ENCODE measurements around the gene LGALS1.
"Not testable (repeated sequence)": the region's sequence is repeated elsewhere in the genome, so short reads cannot be mapped to it uniquely, and the experiment has no call there.

The LGALS1 gene

DNA sequence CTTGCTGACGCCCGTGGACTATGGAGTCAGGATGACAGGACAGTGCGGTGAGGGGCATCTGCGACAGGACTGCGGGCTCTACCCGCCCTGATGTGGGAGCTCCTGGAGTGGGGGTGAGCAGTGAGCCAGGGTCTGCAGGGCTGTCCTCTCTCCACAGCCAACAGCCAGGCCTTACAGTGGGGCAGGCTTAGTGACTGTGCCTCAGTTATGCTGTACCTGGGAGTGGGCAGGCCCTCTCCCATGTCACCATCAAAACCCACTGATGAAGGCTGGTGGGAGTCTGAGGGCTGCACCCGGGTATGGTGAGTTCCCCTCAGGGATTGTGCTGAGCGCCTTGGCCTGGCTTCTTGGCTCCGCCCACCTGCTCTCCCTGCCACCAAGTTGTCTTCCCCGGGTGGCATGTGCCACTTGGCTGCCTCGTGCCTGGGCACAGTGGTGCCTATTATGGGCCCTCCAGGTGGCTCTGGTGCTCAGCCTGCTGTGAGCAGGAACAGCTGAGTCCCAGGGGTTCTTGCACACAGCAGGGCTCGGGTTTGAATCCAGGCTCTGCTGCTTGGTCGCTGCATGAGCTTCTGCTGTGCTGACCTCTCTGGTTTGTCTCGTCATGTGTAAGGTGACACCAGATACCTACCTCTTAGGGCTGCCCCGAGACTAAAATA lies 17.3 kb downstream of the LGALS1 start:
- TF ChIP-seq SPI1 (IDR thresholded peaks at IDR 0.05; ENCODE audit: borderline replicate concordance, low read depth) (no peak), GABPA (IDR thresholded peaks at IDR 0.05; ENCODE audit: low read depth) (no peak)
- TF ChIP-seq, protein P1, sequence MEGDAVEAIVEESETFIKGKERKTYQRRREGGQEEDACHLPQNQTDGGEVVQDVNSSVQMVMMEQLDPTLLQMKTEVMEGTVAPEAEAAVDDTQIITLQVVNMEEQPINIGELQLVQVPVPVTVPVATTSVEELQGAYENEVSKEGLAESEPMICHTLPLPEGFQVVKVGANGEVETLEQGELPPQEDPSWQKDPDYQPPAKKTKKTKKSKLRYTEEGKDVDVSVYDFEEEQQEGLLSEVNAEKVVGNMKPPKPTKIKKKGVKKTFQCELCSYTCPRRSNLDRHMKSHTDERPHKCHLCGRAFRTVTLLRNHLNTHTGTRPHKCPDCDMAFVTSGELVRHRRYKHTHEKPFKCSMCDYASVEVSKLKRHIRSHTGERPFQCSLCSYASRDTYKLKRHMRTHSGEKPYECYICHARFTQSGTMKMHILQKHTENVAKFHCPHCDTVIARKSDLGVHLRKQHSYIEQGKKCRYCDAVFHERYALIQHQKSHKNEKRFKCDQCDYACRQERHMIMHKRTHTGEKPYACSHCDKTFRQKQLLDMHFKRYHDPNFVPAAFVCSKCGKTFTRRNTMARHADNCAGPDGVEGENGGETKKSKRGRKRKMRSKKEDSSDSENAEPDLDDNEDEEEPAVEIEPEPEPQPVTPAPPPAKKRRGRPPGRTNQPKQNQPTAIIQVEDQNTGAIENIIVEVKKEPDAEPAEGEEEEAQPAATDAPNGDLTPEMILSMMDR (IDR thresholded peaks at IDR 0.05; ENCODE audit: insufficient read depth, low read length): no peak
- Histone ChIP-seq H3K27me3 (ENCODE audit: insufficient read depth, poor library complexity, severe bottlenecking) (no peaks in the 10 kb centered on the region), H3K4me3 (replicated peaks; ENCODE audit: insufficient read depth, low read length) (no peak overlapping the region), H3K27ac (replicated peaks) (no peak overlapping the region)
- no peak for DNase-seq (ENCODE audit: low read depth in 1 of 2, low spot score in 1 of 2)

DNA sequence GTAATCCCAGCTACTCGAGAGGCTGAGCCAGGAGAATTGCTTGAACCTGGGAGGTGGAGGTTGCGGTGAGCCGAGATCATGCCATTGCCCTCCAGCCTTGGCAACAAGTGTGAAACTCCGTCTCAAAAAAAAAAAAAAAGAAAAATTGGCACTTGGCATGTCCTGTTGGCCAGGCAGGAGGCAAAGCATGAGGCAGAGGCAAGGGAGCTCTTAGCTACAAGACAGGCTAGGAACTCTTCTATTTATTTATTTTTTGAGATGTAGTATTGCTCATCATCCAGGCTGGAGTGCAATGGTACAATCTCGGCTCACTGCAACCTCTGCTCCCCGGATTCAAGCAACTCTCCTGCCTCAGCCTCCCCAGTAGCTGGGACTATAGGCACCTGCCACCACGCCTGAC lies 18.7 kb downstream of the LGALS1 start:
- not testable (repeated sequence) for H3K4me3 ChIP-seq (replicated peaks; ENCODE audit: insufficient read depth, low read length); H3K27ac ChIP-seq (replicated peaks); H3K27me3 ChIP-seq (ENCODE audit: insufficient read depth, poor library complexity, severe bottlenecking); DNase-seq (ENCODE audit: low read depth in 1 of 2, low spot score in 1 of 2)

DNA sequence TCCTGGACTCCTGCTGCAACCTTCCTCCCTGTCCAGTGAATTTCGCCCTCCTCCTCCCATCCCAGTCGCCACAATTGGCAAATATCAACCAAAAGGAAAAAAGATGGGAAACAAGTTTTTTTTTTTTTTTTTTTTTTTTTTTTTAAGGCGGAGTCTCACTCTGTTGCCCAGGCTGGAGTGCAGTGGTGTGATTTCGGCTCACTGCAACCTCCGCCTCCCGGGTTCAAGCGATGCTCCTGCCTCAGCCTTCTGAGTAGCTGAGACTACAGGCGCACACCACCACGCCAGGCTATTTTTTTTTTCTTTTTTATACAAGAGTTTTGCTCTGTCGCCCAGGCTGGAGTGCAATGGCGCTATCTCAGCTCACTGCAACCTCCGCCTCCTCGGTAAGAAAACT lies 20.8 kb downstream of the LGALS1 start:
- H3K27me3 ChIP-seq (ENCODE audit: insufficient read depth, poor library complexity, severe bottlenecking); H3K4me3 ChIP-seq (replicated peaks; ENCODE audit: insufficient read depth, low read length); H3K27ac ChIP-seq (replicated peaks); DNase-seq (ENCODE audit: low read depth in 1 of 2, low spot score in 1 of 2): not testable (repeated sequence)

DNA sequence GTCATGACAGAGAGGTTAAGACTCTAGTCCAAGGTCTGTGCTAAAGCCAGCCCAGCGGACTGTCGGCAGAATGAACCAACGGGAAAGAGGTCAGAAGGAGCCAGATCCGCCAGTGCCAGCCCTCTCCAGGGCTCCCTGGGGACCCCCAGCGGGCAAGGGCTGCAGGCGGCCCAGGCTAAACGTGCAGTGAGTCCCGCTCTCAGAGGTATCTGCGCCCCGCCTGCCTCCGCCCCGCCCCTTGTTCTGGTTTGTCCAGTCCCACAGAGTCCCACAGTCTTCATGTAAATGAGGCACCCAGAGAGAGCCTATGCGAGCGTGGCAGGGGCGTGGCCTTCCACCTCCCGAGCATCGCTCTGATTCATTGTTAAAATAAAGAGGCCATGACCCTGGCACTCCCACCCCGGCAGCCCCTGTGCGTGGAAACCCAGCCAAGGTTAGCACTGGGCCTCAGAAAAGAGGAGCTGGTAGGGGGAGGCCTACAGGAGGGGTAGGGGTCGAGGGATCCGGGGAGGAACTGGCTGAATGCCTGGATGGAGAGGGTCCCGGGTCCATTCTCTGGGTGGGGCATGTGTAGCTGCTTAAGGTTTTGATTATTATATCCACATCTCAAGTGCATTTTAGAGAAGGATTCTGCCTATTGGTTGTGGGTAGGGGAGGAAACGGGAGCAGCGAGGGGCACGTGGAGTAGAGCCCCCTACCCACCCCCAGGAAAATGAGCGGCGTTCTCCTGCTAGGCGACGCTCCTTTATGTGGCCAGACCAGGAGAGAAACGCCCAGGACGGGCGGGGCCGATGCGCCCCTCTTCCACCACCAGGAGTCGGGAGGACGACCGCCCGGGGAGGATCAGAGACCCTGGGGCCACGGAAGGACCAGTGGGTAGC lies 21.5 kb downstream of the LGALS1 start, which contains the start of gene TRIOBP:
TSS of gene TRIOBP (plus strand) at position 392 of the 881 bp plus-strand sequence. CDS start 4,318 bp downstream, outside the sequence.
- Histone ChIP-seq H3K27me3 (ENCODE audit: insufficient read depth, poor library complexity, severe bottlenecking) (no peaks in the 10 kb centered on the region), H3K4me3 (replicated peaks; ENCODE audit: insufficient read depth, low read length) (no peak within 1 kb of the TSS), H3K27ac (replicated peaks) (no peak within 1 kb of the TSS)
- DNase-seq (ENCODE audit: low read depth in 1 of 2, low spot score in 1 of 2): no peak
- TF ChIP-seq, protein P2, sequence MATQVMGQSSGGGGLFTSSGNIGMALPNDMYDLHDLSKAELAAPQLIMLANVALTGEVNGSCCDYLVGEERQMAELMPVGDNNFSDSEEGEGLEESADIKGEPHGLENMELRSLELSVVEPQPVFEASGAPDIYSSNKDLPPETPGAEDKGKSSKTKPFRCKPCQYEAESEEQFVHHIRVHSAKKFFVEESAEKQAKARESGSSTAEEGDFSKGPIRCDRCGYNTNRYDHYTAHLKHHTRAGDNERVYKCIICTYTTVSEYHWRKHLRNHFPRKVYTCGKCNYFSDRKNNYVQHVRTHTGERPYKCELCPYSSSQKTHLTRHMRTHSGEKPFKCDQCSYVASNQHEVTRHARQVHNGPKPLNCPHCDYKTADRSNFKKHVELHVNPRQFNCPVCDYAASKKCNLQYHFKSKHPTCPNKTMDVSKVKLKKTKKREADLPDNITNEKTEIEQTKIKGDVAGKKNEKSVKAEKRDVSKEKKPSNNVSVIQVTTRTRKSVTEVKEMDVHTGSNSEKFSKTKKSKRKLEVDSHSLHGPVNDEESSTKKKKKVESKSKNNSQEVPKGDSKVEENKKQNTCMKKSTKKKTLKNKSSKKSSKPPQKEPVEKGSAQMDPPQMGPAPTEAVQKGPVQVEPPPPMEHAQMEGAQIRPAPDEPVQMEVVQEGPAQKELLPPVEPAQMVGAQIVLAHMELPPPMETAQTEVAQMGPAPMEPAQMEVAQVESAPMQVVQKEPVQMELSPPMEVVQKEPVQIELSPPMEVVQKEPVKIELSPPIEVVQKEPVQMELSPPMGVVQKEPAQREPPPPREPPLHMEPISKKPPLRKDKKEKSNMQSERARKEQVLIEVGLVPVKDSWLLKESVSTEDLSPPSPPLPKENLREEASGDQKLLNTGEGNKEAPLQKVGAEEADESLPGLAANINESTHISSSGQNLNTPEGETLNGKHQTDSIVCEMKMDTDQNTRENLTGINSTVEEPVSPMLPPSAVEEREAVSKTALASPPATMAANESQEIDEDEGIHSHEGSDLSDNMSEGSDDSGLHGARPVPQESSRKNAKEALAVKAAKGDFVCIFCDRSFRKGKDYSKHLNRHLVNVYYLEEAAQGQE (IDR thresholded peaks at IDR 0.05; ENCODE audit: insufficient replicate concordance, low read depth): no peak
- TF ChIP-seq GABPA (IDR thresholded peaks at IDR 0.05; ENCODE audit: low read depth) (no peak), POLR2AphosphoS5 (IDR thresholded peaks at IDR 0.05; ENCODE audit: low read depth) (no peak), SPI1 (IDR thresholded peaks at IDR 0.05; ENCODE audit: borderline replicate concordance, low read depth) (no peak)
- TF ChIP-seq, protein P1 (IDR thresholded peaks at IDR 0.05; ENCODE audit: insufficient read depth, low read length): no peak

DNA sequence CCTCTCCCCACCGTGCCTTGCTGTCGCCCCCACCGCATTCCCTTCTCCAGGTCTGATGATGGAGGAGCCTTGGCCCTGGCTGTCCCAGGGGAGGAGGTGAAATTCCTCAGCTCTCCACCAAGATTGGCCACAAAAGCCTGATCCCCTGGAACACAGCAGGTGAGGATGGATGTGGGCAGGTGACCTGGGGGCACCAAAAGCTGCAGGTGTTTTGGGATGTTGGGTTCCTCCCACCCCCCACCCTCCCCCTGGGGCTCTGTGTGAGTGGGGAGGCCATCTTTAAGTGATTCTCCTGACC lies 22.1 kb downstream of the LGALS1 start:
- Histone ChIP-seq H3K27me3 (ENCODE audit: insufficient read depth, poor library complexity, severe bottlenecking) (no peaks in the 10 kb centered on the region), H3K27ac (replicated peaks) (no peak overlapping the region), H3K4me3 (replicated peaks; ENCODE audit: insufficient read depth, low read length) (no peak overlapping the region)
- TF ChIP-seq SPI1 (IDR thresholded peaks at IDR 0.05; ENCODE audit: borderline replicate concordance, low read depth): no peak
- no peak for DNase-seq (ENCODE audit: low read depth in 1 of 2, low spot score in 1 of 2)

DNA sequence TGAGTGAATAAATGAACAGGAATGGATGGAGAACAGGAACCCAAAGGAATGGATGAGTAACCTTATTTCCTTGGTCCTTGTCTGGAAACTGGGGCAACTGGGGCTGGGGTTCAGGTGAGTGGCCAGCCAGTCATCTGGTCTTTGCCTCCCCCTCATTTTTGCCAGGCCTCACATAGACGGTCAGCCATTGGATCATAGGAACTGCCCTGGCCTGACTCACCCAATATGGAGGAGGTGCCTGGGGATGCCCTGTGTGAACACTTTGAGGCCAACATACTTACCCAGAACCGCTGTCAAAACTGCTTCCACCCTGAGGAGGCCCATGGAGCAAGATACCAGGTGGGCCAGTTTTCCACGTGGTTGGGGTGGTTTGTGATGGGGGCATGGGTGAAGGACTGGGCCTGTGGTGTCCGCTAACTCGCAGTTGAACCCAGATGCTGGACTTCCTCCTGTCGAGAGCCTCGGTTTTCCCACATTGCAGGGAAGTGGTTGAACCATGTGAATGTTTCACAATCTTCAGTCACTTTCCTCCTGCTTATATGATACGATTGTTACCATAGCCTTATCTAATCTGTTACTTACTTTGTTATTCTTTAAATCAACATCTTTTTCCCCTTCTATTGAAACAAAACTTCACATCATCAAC lies 25.8 kb downstream of the LGALS1 start:
- Histone ChIP-seq H3K27me3 (ENCODE audit: insufficient read depth, poor library complexity, severe bottlenecking) (no peaks in the 10 kb centered on the region), H3K27ac (replicated peaks) (peak overlapping the region; percentile 37), H3K4me3 (replicated peaks; ENCODE audit: insufficient read depth, low read length) (no peak overlapping the region)
- TF ChIP-seq, protein P2 (IDR thresholded peaks at IDR 0.05; ENCODE audit: insufficient replicate concordance, low read depth): peak; percentile 39
- TF ChIP-seq POLR2AphosphoS5 (IDR thresholded peaks at IDR 0.05; ENCODE audit: low read depth): peak; percentile 70
- peak; percentile 93 for TF ChIP-seq SPI1 (IDR thresholded peaks at IDR 0.05; ENCODE audit: borderline replicate concordance, low read depth)
- TF ChIP-seq GABPA (IDR thresholded peaks at IDR 0.05; ENCODE audit: low read depth): no peak
- DNase-seq (ENCODE audit: low read depth in 1 of 2, low spot score in 1 of 2): peak; percentile 80 to 90
